Measurements from ENCODE around the gene B4GALT6. TPM values are rescaled to one million over a fixed set of nuclear protein-coding genes. Genes with fewer than 3 reads are reported as not detected.

The B4GALT6 gene
- total RNA-seq, 6 donors from 2014 or later, result 0.55 to 3.4 (median 1.8) TPM; not detected in 1

DNA sequence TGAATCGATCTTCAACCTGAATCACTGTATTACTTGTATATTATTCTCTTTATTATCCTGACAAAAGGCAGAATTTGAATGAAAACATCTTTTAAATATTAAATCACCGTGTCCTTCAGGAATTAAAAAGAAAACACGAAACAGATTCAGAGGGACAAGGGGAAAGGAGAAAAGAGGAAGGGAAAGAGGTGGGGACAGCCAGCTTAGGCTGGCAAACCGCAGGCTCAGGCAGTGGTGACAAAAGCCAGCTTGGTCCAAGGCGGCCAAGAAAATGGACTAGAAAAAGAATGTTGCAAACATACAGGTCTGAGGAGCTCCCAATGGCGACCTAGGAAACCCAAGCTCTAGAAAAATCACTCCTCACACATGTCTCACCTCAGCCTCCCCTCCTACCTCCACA is 6.8 kb downstream of the B4GALT6 start:
- WGBS, 2 donors, result 73 to 76% methylated on average over 6 of the region's 6 CpGs
- no peak for DNase-seq
- Histone ChIP-seq H3K4me3 (no peak overlapping the region), H3K27me3 (no peaks in the 10 kb centered on the region), H3K36me3 (no peaks in the 10 kb centered on the region), H3K4me1 (peaks cover 0 to 9% (median 3%) of the 10 kb centered on the region in 4 donors), H3K9me3 (no peaks in the 10 kb centered on the region), H3K27ac (no peak overlapping the region)
- ATAC-seq (ENCODE audit: low FRiP score in 2 of 2), result no peak
- TF ChIP-seq POLR2A (IDR thresholded peaks at IDR 0.05) (no peak), EP300 (IDR thresholded peaks at IDR 0.05) (no peak), POLR2AphosphoS5 (IDR thresholded peaks at IDR 0.05) (no peak)
- TF ChIP-seq, protein P1, sequence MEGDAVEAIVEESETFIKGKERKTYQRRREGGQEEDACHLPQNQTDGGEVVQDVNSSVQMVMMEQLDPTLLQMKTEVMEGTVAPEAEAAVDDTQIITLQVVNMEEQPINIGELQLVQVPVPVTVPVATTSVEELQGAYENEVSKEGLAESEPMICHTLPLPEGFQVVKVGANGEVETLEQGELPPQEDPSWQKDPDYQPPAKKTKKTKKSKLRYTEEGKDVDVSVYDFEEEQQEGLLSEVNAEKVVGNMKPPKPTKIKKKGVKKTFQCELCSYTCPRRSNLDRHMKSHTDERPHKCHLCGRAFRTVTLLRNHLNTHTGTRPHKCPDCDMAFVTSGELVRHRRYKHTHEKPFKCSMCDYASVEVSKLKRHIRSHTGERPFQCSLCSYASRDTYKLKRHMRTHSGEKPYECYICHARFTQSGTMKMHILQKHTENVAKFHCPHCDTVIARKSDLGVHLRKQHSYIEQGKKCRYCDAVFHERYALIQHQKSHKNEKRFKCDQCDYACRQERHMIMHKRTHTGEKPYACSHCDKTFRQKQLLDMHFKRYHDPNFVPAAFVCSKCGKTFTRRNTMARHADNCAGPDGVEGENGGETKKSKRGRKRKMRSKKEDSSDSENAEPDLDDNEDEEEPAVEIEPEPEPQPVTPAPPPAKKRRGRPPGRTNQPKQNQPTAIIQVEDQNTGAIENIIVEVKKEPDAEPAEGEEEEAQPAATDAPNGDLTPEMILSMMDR (IDR thresholded peaks at IDR 0.05), result no peak

DNA sequence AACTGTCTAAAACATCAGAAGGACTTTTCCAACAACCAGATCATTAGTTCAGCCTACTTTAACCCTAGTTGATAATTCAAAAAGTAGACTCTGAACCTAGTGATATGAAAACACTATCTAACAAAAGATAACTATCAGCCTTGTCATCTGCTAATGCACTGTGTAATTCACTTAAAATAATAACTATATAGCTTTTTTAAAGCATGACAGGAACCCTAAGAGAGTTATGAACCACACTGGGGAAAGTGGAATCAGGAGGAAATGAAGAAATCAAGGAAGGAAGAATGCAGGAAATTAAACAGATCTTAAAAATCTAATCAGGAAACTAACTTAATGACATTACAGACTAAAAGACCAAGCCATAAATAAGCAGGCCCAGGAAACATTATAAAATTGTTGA is 9.0 kb downstream of the B4GALT6 start:
- no peak overlapping the region for H3K4me3 ChIP-seq
- ATAC-seq (ENCODE audit: low FRiP score in 2 of 2) (no peak), DNase-seq (no peak)
- H3K27ac ChIP-seq, result no peak overlapping the region
- TF ChIP-seq POLR2AphosphoS5 (IDR thresholded peaks at IDR 0.05), result no peak
- TF ChIP-seq EP300 (IDR thresholded peaks at IDR 0.05), result no peak
- TF ChIP-seq, protein P1 (IDR thresholded peaks at IDR 0.05), result no peak
- TF ChIP-seq POLR2A (IDR thresholded peaks at IDR 0.05), result no peak
- H3K36me3 ChIP-seq, result no peaks in the 10 kb centered on the region
- H3K9me3 ChIP-seq, result no peaks in the 10 kb centered on the region
- H3K27me3 ChIP-seq, result no peaks in the 10 kb centered on the region
- peaks cover 0 to 9% (median 3%) of the 10 kb centered on the region in 4 donors for H3K4me1 ChIP-seq

DNA sequence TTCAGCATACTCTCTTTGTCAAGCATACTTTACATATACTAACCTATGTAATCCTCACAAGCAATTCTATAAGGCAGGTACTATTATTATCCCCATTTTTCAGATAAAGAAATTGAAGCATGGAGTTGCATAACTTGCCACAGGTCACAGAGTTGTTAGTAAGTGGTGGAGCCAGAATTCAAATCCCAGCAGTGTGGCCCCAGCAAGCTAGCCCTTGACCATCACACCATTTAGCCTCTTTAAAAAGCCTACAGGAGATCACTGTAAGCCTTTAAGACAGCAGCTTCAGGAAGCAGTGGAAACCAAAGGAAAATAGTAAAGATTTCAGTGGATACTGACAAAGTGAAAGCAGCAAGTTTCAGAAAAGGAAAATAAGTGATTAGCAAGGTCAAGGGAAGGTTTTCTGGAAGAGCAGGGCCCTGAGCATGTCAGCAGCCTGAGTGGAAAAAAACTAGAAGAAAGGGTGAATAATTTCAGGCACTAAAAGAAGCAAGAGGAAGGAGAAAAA is 11.7 kb downstream of the B4GALT6 start:
- no peak overlapping the region for H3K4me3 ChIP-seq
- ATAC-seq (ENCODE audit: low FRiP score in 2 of 2), result no peak

DNA sequence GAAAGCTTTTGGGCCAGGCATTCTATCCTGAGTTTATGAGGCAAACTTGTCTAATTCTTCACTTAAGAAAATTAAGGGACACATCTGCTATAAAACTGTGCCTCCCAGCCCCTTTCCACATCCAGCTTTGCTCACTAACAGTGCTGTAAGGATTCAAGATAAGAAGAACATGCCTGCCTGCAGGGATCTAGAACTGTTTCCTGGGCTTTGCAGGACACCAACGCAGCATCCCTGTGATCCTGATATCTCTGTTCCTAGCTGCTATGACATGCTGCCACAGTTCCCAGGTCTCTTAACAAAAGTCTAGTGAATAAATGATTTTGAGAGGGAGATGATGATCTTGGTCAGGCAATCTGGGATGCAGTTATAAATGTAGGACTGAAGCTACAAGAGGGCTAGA is 12.4 kb downstream of the B4GALT6 start:
- WGBS, 2 donors, result 88 to 90% methylated on average over 1 of the region's 1 CpG
- Histone ChIP-seq H3K36me3 (no peaks in the 10 kb centered on the region), H3K4me1 (peaks cover 0 to 2% (median 0%) of the 10 kb centered on the region in 4 donors), H3K4me3 (no peak overlapping the region), H3K27me3 (no peaks in the 10 kb centered on the region), H3K27ac (no peak overlapping the region), H3K9me3 (no peaks in the 10 kb centered on the region)
- TF ChIP-seq, protein P1 (IDR thresholded peaks at IDR 0.05), result no peak
- TF ChIP-seq POLR2AphosphoS5 (IDR thresholded peaks at IDR 0.05) (no peak), POLR2A (IDR thresholded peaks at IDR 0.05) (no peak), EP300 (IDR thresholded peaks at IDR 0.05) (no peak)
- ATAC-seq (ENCODE audit: low FRiP score in 2 of 2), result no peak
- DNase-seq, result no peak

More for the DNA sequence above, 11.7 kb downstream of the B4GALT6 start:
- H3K9me3 ChIP-seq, result no peaks in the 10 kb centered on the region
- H3K4me1 ChIP-seq, result peaks cover 0 to 2% (median 0%) of the 10 kb centered on the region in 4 donors
- H3K27me3 ChIP-seq, result no peaks in the 10 kb centered on the region
- TF ChIP-seq EP300 (IDR thresholded peaks at IDR 0.05) (no peak), POLR2A (IDR thresholded peaks at IDR 0.05) (no peak), POLR2AphosphoS5 (IDR thresholded peaks at IDR 0.05) (no peak)
- TF ChIP-seq, protein P1 (IDR thresholded peaks at IDR 0.05), result no peak
- H3K27ac ChIP-seq, result no peak overlapping the region
- H3K36me3 ChIP-seq, result no peaks in the 10 kb centered on the region
- no peak for DNase-seq

DNA sequence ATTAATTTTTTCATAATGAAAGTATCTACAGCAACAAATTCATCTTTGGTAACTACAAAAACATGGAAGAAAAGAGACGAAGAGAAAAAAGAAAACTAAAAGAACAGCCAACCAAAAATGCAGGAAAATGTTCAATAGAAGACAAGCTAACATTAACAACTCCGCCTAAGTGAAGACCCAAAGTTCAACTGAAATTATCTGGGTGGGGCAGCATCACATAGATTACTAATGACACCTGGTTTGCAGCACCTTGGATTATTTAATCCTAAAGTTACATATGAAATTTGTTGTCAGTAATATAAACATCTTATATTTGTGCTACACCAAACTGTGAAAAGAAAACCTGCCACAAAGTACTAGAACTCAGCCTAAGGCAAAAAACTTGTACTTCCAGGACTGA is 14.8 kb downstream of the B4GALT6 start:
- Histone ChIP-seq H3K27ac (no peak overlapping the region), H3K27me3 (no peaks in the 10 kb centered on the region), H3K4me1 (peaks cover 0 to 2% (median 0%) of the 10 kb centered on the region in 4 donors), H3K9me3 (no peaks in the 10 kb centered on the region), H3K4me3 (no peak overlapping the region), H3K36me3 (no peaks in the 10 kb centered on the region)
- DNase-seq (no peak), ATAC-seq (ENCODE audit: low FRiP score in 2 of 2) (no peak)
- TF ChIP-seq POLR2A (IDR thresholded peaks at IDR 0.05) (no peak), POLR2AphosphoS5 (IDR thresholded peaks at IDR 0.05) (no peak), EP300 (IDR thresholded peaks at IDR 0.05) (no peak)
- TF ChIP-seq, protein P1 (IDR thresholded peaks at IDR 0.05), result no peak
- WGBS, 2 donors, result 94 to 98% methylated on average over 2 of the region's 2 CpGs

Data from upper lobe of left lung (tissue), 6 donors.